ENCODE data around the gene SUCLA2.
"Not testable (repeated sequence)": the region's sequence is repeated elsewhere in the genome, so short reads cannot be mapped to it uniquely, and the experiment has no call there.

SUCLA2 gene

GRCh38 chr13:48010698-48011097, 9.6 kb upstream of the SUCLA2 start:
- TF ChIP-seq, protein P1, sequence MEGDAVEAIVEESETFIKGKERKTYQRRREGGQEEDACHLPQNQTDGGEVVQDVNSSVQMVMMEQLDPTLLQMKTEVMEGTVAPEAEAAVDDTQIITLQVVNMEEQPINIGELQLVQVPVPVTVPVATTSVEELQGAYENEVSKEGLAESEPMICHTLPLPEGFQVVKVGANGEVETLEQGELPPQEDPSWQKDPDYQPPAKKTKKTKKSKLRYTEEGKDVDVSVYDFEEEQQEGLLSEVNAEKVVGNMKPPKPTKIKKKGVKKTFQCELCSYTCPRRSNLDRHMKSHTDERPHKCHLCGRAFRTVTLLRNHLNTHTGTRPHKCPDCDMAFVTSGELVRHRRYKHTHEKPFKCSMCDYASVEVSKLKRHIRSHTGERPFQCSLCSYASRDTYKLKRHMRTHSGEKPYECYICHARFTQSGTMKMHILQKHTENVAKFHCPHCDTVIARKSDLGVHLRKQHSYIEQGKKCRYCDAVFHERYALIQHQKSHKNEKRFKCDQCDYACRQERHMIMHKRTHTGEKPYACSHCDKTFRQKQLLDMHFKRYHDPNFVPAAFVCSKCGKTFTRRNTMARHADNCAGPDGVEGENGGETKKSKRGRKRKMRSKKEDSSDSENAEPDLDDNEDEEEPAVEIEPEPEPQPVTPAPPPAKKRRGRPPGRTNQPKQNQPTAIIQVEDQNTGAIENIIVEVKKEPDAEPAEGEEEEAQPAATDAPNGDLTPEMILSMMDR (IDR thresholded peaks at IDR 0.05; ENCODE audit: extremely low read depth, missing control alignments): no peak

GRCh38 chr13:48009284-48009683, 8.2 kb upstream of the SUCLA2 start:
- TF ChIP-seq, protein P1 (IDR thresholded peaks at IDR 0.05; ENCODE audit: extremely low read depth, missing control alignments): no peak
- no peak for DNase-seq (ENCODE audit: low spot score)

More at GRCh38 chr13:48010698-48011097, 9.6 kb upstream of the SUCLA2 start:
- DNase-seq (ENCODE audit: low spot score): no peak

- TF ChIP-seq, protein P1 (IDR thresholded peaks at IDR 0.05; ENCODE audit: extremely low read depth, missing control alignments): no peak
Observed at GRCh38 chr13:48006396-48006795, 5.3 kb upstream of the SUCLA2 start.

DNA sequence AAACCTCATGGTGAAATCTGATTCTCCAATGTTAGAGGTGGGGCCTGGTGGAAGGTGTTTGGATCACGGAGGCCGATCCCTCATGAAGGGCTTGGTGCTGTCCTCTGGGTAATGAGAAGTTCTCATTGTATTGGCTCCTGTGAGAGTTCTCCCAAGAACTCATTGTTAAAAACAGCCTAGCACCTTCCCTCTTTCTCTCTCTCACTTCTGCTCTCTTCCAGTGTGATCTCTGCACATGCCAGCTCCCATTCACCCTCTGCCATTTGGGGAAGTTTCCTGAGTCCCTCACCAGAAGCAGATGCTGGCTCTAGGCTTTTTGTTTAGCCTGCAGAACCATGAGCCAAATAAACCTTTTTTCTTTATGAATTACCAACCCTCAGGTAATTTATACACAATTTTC, 3.1 kb upstream of the SUCLA2 start:
- DNase-seq (ENCODE audit: low spot score): no peak
- TF ChIP-seq, protein P1 (IDR thresholded peaks at IDR 0.05; ENCODE audit: extremely low read depth, missing control alignments): no peak

More at GRCh38 chr13:48006396-48006795, 5.3 kb upstream of the SUCLA2 start:
- DNase-seq (ENCODE audit: low spot score): no peak

DNA sequence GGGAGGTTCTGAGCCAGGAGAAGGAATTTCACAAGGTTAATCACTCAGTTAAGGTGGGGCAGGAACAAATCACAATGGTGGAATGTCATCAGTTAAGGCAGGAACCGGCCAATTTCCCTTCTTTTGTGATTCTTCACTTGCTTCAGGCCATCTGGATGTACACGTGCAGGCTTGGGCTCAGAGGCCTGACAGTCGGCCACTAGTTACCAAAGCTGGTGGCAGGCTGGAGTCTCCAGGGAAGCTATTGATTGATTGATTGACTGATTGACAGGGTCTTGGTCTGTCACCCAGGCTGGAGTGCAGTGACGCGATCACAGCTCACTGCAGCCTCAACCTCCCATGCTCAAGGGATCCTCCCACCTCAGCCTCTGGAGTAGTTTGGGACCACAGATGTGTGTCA, 926 bp upstream of the SUCLA2 start:
- not testable (repeated sequence) for DNase-seq (ENCODE audit: low spot score)

GRCh38 chr13:48000559-48001113, 437 bp downstream of the SUCLA2 start:
- no peak for DNase-seq (ENCODE audit: low spot score)
- TF ChIP-seq, protein P1 (IDR thresholded peaks at IDR 0.05; ENCODE audit: extremely low read depth, missing control alignments): no peak

DNA sequence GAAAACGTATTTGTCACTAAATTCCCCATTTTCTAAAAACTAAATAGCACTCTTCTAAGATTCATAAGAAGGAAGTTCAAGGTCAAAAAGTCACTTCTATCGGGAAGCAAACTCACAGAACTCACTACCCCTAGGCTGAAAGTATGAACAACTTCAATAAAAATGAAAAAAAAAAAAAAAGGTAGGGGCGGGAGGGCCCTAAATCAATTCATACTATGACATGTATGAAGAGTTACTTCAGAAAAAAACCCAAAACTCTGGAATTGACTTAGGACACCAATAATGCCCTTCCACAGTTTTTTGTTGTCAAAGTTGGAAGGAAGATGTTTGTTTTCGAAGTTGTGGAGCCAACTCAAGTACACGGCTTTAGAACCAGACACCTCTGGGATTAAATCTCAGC, 1.1 kb downstream of the SUCLA2 start:
- TF ChIP-seq, protein P1 (IDR thresholded peaks at IDR 0.05; ENCODE audit: extremely low read depth, missing control alignments): no peak
- no peak for DNase-seq (ENCODE audit: low spot score)

DNA sequence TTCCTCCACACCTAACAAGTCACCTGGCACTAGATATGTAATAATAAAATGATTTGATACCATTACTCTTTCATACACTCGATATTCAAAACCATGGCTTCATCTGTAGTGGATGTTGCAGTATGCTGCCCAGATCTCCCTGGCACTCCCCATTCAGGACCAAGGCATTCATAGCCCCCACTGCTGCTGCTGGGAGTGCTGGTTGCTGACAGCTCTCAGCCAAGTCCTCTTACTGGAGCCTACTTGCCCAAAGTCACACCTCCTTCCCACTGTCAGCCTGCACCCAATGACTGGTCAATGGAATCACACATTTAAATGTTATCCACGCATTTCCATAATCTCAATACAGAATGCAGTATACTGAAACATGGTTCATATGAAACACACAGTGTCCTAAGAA, 3.7 kb downstream of the SUCLA2 start:
- DNase-seq (ENCODE audit: low spot score): no peak
- TF ChIP-seq, protein P1 (IDR thresholded peaks at IDR 0.05; ENCODE audit: extremely low read depth, missing control alignments): no peak
